Esophagus muscularis mucosa (tissue), 3 donors: ENCODE data around the gene MITF.

Experiments used
- CTCF ChIP-seq, 3 experiments: fragments of 200-600 bp in 2 of 3; fragments of 450-650 bp in 1 of 3; sonication (generic) in 2 of 3; IDR thresholded peaks; one replicate each; pipeline ENCODE4 v1.5.1; 2017 to 2019; ENCODE audit warnings: antibody characterized with exemption in 3 of 3, mild to moderate bottlenecking in 2 of 3, moderate library complexity in 1 of 3
- POLR2A ChIP-seq: fragments of 450-650 bp; IDR thresholded peaks from one replicate; pipeline ENCODE4 v1.6.1; 2017; ENCODE audit warnings: antibody characterized with exemption, moderate library complexity, mild to moderate bottlenecking, low read depth

DNA sequence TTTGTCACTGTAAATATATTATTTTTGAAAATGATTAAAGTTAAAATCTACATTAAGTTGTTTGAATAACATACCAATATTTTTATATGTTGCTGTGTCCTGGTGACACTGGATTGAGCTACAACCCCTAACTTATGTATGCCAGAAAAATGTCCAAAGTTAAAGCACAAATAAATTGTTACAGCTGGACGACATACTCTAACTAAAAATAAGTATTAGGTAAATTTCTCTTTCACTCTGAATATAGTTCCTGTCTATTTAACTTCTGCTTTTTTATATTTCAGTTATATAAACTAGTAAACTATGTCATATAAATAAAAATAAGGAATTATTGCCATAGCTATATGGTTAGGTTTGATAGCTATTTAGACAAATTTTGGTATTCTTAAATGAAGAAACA is 141.8 kb downstream of the MITF start:
- TF ChIP-seq CTCF (IDR thresholded peaks at IDR 0.05) (no peak), POLR2A (no peak)
